GM12864 (cell line): ENCODE measurements around the gene RIMOC1.

Experiments used
- DNase-seq: peaks from one replicate; pipeline ENCODE4 v3.0.0-alpha.2; 2011; ENCODE audit warnings: low read depth
- H3K4me3 ChIP-seq: 2 replicates; pipeline ENCODE4 v1.5.1; 2011; ENCODE audit warnings: mild to moderate bottlenecking, low read depth, low read length, control low read depth
- CTCF ChIP-seq: IDR thresholded peaks from 2 replicates; pipeline ENCODE4 v1.5.1; 2011; ENCODE audit warnings: low read depth, mild to moderate bottlenecking, moderate library complexity, low read length, control low read depth, inconsistent platforms; ENCODE audit errors: missing control alignments

The RIMOC1 gene

DNA sequence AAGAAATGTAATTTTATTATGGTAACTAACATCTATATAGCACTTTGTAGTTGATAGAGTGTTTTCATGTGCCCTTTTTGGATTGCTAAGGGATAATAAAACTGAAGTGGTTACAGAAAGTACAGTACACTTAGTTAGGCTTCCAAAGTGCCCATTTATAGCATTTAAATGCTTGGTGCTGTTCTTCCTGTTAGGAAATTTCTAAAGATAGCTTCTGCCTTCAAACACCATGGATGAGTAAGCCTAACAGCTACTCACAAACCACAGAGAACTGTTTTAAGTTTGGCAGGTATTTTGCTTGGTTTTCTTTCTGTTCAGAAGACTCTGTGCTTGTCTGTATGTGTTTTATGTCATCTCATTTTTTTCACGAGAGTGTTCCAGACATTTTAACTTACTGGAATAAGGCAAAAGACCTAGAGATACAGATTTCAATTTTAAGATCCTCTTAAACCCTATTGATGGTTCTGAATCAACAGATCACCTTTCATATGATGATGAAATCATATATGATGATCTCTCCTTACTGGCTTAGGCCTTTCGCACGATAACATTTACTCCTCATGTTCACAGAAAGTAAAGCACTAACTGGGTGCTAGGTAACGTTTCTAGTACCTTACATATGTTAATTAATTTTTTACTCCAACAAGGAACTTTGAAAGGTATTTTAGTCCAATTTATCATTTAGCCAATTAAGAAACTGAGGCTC lies 4.4 kb downstream of the RIMOC1 start:
- H3K4me3 ChIP-seq = no peak overlapping the region
- DNase-seq = no peak
- no peak for TF ChIP-seq CTCF

DNA sequence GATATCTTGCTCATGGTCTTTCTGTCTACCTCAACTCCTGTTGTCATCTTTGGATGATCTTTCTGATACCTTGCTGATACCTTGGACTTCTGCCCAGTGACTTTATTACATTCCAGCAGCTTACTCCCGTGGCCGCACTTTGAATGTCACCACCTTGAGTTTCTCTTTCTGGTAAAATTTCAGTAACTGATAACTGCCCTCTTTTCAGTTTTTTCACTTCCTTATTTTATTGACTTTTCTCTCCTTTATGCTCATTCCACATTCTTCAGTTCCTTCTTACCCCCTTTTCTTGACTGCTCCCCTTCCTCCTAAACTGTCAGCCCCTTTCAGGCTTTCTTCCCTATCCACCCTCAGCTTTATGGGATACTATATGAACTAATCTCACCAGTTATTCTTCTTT lies 14.0 kb downstream of the RIMOC1 start:
- DNase-seq = no peak
- TF ChIP-seq CTCF = no peak
- no peak overlapping the region for H3K4me3 ChIP-seq

DNA sequence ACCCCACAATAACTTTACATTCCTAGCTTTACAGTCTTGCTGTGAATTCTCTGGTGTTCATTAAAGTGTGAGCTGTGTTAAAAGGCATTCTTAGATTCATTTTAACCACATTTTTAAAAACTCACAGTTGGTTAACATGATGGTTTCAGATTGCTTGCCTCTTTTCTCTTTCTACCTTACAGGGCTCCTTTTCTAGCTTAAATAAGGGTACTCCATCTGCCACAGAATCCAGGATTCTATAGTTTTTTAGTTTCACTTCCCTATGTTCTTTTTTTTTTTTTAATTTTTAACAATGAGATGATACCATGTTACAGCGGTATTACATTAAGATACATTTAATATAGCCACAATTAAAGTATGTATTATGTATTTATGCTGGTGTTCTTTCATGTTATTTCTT lies 17.0 kb downstream of the RIMOC1 start:
- DNase-seq = no peak

DNA sequence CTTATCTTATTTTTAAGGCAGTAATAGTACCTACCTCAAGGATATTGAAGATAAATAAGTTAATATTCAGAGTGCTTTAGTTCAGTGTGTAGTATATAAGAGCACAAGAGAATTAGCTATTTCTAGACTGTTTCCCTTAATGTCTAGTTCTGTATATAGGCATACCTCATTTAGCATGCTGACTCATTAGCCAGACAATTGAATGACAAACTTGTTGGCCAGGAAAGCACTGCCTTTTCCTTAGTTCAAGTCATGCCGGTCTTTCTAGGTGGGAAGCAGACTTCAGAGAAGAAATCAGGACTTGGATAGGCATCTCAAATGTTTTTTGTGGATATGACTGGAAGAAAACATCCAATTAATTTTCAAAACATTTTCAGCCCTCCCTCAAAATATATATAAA lies 17.7 kb downstream of the RIMOC1 start:
- H3K4me3 ChIP-seq = no peak overlapping the region
- TF ChIP-seq CTCF = no peak
- no peak for DNase-seq

More for the DNA sequence above, 17.0 kb downstream of the RIMOC1 start:
- TF ChIP-seq CTCF = no peak
- no peak overlapping the region for H3K4me3 ChIP-seq

DNA sequence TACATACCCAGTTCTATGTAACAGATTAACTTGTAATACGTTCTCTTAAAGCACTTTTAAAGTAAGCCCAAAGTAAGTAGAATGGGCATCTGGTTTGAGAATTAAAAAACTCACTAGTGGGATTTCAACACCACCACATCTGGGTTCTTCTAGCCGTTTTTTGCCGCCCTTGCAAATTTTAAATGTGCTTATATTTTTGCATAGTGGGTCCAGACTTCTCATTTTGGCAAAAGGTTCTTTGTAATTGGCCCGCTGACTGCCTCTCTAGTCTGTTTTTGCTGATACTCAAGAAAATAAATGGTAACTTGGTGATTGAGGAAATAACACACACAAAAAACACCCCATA lies 20.4 kb downstream of the RIMOC1 start:
- TF ChIP-seq CTCF = no peak
- no peak for DNase-seq
- peak overlapping the region; percentile 97 for H3K4me3 ChIP-seq

DNA sequence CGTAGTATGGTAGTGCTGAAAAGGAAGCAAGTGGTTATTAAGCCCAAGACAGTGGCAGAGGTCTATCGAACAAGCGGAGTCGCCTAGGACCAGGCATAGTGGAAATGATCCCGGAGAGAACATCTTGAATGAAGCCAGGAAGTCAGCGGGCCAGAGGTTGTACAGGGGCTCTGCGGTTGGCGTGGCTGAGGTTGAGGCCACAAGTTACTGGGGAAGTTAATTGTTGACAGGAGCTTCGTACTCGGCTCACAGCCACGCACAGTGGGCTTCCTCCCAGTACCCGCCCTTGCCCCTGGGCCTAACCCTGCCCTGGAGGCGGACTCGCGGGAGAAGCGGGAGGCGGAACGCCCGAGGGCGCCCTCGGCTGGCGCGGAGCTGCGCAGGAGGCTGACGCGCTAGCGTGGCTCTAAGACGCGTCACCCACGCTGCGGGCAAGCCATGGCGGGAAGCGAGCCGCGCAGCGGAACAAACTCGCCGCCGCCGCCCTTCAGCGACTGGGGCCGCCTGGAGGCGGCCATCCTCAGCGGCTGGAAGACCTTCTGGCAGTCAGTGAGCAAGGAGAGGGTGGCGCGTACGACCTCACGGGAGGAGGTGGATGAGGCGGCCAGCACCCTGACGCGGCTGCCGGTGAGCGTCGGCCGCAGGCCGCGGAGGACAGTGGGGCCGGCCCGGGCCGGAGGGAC lies 20.9 kb downstream of the RIMOC1 start, which contains the start of gene FBXO4:
Gene FBXO4 (plus strand): TSS at position 410 of the 683 bp plus-strand sequence. CDS start 29 bp downstream, at position 439.
- peak; percentile 69 for TF ChIP-seq CTCF
- DNase-seq = peak; percentile 55
- peak within 1 kb of the TSS; percentile 97 for H3K4me3 ChIP-seq

DNA sequence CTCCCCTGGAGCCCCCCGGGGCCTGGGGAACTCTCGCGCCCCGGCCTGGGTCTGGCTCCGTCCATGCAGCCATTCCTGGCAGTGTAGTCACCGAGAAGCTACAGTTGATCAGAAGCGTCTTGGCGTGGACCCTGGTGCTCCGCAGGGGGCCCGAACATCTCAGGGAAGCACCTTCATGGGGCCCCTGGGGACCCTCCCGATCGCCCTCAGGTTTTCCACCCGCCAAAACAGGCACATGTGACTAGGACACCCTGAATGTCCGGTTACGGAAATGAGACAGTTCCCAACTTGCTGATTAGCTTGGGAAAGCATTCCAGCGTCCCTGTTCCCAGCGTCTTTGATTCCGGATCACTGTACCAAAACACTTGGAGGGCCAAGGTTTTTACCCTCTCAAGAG lies 21.4 kb downstream of the RIMOC1 start:
- peak overlapping the region; percentile 97 for H3K4me3 ChIP-seq
- TF ChIP-seq CTCF = no peak
- no peak for DNase-seq
